HG02798 (cell line): ENCODE results near the gene RHOBTB1.
"Not testable (repeated sequence)": the region's sequence is repeated elsewhere in the genome, so short reads cannot be mapped to it uniquely, and the experiment has no call there.

Experiments used
- ATAC-seq: cut with Tn5 transposase; IDR thresholded peaks from one replicate; pipeline ENCODE4 v1.9.1; 2021; ENCODE audit warnings: mild to moderate bottlenecking; ENCODE audit not compliant: unreplicated experiment, poor library complexity

RHOBTB1 gene

DNA sequence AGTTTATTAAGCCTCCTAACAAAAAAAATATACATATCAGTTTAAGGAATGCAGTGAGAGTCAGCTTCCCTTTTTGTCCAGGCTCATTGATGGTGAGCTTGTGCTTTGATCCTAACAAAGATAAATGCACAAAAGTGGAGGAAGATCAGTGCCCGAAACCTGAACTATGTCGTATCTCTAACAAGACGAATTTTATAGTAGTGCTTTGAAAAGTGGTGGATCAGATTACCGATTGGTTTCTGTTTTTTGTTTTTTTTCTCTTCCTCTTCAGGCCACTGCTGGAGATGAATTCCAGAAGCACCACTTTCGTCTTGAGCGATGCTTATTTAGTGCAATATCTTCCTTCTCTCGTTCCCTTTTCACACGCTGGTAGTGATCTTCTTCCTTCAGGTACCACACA, 72.8 kb downstream of the RHOBTB1 start:
- ATAC-seq, result no peak

DNA sequence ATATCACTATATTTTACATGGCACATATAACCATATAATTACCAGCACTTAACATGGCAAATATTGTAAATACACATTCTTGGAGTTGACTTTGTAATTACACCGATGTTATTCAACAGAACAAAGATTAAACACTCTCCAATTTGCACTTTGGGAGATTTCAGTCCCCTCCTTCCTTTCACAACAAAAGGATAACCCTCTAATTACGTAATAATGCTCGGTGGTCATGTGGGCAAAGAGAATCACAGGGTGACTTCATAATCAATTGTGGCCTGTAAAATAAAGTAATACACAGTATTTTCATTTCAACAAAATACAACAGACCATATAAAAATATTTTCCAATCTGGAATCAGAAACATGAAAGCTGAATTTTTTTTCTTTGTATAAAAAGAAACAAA, 73.2 kb downstream of the RHOBTB1 start:
- no peak for ATAC-seq

DNA sequence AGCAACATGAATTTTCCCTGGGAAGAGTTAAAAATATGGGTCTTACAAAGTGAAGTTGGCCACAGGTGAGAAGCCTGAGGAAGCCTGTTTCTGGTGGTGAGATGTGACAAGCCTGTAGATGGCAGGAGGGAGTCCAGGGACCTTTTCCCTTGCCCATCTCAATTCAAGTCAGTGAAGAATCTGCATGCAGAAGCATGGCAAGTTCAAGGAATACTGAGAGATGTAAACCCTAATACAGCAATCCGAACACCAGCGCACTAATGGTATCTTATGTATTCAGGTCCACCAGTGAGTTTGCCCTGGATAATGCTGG, 73.6 kb downstream of the RHOBTB1 start:
- ATAC-seq, result no peak

DNA sequence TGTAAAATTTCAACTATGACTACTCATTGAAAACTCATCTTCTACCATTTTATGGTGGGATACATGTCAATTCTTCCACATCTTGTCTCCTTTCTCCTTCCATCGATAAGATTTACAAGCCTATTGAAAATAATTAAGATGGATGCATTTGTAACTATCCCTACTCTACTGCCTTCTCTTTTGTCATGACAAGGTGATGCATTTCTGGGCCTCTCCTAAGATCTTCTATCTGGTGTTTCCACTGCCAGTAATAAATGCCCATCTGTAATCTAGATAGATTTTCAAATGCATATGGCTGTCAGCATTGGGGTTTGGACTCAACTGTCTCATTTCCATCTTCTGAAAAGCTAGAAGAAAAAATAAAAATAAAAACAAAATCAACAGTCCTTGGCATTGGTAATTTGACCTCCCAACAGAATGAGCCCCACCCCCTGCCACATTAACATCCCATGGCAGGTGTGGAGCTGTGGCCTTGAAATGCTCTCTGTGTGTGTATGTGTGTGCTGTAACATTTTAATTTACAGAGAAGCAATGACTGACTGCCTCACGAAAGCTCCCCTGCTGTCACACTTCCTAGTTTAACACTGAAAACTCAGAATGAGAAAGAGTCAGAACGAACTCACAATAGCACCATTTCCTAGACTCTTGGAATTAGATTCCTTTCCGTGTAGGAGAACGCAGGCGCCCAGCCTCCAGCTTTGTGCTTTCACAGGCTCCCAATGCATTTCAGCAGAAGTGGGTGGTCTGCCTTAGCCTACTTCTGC, 74.2 kb downstream of the RHOBTB1 start:
- ATAC-seq, result no peak

DNA sequence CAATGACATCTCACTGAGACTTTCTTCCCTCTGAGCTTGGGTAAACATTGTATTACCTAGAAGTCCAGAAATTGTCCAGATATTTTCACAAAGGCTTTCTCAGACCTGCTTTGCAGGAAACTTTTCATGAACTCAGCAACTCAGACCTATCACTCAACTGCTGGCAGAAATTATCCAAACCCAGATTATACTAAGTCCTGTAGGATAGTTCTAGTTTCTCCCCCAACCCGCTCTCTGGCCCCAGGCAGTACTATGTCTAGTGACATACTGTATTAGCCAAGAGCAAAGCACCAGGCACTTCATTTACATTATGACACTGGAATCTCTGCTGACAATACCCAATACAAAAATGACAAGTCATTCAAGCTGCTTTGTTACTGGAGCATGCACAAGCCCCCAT, 75.0 kb downstream of the RHOBTB1 start:
- no peak for ATAC-seq

DNA sequence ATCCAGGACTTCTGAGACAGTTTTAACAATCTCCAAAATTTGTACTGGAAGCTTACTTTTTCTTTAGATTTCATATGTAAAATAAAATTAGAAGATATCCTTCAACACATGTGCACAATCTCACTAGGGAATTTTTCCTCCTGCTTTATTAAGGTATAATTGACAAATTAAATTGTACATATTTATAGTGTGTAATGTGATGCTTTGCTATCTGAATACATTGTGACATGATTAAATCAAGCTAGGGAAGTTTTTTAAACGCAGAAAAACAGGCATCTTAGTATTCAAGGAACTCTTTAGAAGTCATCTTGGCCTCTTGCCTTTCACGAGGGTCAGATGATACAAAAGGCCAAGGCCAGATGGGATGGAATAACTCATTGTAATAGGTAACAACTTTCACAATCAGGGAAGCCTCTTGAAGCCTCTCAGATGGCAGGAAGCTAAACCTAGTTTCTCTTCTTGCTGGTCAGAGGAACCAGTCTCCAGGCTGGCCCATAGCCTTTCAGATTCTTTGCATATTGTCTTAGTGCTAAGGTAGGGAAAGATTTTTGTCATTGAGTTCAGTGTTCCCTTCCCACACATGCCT, 78.7 kb downstream of the RHOBTB1 start:
- no peak for ATAC-seq

DNA sequence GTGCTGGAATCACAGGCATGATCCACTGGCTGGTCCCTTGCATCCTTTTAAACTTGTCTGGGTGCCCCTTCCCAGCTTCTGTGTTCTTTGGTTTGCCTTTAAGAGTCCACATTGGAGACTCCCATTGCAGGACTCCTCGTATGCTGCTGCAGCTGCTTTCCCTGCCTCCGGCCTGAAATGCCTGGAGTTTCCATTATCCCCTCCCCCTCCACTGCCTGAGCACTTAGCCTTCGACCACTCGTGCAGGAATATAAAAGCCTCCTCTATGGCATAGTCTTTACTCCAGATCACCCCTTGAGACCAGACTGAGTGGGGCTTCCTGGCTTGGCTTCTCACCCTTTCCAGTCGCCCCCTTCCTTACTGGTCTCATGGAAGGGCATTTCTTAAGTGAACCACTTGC, 80.2 kb downstream of the RHOBTB1 start:
- ATAC-seq, result no peak

DNA sequence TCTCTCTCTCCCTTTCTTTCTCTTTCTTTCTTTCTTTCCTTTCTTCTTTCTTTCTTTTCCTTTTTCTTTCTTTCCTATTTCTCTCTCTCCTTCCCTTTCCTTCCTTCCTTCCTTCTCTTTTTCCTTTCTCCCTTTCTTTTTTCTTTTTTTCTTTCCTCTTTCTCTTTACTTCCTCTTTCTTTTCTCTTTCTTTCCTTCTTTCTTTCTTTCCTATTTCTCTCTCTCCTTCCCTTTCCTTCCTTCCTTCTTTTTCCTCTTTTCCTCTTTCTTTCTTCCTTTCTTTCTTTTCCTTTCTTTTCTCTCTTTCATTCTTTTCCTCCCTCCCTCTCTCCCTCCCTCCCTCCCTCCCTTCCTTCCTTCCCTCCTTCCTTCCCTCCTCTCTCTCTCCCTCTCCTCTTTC, 81.5 kb downstream of the RHOBTB1 start:
- no peak for ATAC-seq

DNA sequence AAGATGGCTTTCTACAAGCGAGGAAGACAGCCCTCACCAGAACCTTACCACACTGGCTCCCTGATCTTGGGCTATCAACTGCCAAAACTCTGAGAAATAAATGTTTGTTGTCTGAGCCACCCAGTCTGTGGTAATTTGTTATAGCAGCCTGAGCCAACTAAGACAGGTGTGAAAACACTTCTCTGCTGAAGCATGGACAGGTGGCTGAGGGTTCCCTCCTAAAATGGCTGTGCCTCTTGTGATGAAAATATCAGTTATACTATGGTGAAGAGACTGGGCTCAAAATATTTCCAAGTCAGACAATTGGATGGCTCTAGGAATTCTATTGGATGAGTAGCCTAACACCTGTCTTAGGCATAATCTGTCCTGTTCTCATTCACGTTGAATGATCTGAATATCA, 87.6 kb downstream of the RHOBTB1 start:
- ATAC-seq, result no peak

DNA sequence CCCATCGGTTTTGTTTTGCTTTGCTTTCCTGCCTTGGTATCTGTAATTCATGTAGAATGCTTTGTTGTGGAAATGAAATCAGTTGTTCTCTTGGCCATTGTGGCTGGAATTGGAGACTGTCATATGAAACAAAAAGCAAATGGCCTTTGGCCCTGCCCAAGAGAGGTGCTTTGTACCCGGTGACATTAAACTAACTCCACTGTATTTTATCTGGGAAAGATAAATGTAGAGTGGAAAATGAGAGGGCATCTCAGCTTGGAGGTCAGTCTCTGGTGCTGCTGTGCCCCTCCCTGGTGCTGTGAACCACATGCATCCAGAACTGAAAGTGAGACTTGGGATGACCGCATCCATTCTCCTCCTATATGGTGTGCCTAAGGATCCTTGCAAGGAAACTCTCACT, 90.3 kb downstream of the RHOBTB1 start:
- no peak for ATAC-seq

DNA sequence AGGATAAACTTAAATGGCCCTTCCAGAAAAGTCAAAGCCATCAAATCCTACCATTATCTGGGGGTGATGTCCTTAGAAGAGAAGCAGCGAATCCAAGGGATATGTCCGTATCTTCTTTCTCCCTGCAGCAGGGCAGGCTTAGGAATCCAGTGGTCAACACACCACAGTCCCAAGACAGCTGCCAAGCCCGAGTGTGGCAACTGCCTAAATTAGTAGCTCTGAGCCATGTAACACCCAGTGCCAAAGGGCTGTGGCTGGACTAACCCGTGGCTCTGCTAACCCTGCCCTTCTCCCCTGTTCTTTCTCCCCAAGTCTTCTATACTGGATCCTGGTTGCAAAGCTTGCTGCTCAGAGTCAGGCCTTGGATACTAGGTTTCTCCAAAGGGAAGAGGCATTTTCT, 90.9 kb downstream of the RHOBTB1 start:
- no peak for ATAC-seq

DNA sequence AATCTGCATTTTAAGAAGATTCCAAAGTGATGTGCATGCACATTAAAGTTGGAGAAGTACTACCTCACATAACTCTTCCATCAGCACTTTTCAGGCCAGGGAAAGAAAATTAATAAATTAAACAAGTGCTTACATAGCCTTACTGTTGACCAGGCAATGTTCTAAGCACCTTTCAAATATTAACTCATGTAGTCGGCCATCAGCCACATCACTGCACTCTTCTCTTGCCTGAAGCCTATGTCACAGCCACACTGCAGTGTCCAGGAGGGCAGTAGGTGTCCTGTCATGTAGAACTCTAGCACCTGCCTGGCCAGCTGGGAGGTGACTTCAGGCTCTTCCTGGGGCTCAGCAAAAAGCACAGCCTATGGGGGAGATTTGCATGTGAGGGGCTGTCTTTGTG, 94.2 kb downstream of the RHOBTB1 start:
- no peak for ATAC-seq

DNA sequence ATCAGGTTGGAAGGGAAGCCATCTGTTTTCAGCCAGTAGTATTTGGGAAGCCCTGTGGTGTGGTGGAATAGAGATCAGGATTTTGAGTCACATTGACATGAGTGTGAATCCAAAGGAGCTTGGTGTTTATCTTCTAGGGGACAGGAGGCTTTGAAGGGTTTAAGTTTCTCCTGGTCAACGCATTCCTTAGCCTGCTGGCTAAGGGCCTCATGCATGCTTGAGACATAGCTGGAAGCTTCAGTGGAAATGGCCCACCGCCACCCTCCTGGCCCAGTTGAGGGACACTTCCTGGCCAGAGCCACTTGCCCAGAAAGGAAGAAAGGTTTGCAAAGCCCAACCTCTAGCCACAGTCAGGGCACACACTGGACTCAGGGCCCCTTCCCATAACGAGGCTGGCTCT, 94.8 kb downstream of the RHOBTB1 start:
- no peak for ATAC-seq

DNA sequence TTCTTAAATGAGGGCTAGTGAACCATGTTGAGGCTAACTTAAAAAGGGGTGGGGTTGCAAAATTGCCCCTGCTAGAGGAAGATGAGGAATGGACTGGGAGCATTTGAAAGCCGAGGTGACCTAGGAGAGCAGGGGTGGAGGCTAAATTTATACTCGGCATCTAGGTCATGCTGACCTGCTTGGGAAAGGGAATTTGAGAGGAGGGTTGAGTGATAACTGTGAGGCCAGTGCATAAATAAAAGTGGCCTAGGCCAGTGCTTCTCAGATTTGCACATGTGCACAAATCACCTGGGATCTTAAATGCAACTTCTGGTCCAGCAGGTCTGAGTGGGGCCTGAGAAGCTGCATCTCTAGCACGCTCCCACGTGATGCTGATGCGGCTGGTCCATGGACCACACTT, 95.3 kb downstream of the RHOBTB1 start:
- no peak for ATAC-seq

DNA sequence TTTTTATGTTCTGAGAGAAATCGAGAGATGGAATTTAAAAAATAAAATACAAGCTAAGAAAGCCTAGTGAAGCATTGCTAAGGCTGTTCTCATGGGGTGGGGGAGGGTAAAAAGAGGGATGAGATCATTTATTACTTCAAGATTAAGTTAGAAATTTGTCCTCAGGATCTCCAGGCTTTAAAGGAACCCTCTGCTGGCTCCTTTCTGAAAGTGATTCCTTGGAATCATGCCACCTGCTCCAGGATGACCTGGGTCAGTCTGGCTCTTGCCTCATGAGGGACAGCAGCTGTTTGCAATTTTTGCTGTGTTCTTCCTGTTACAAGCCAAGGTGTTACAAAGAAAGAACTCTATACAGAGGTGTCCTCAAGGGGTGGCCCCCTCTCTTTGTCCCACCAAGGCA, 95.9 kb downstream of the RHOBTB1 start:
- ATAC-seq, result no peak

DNA sequence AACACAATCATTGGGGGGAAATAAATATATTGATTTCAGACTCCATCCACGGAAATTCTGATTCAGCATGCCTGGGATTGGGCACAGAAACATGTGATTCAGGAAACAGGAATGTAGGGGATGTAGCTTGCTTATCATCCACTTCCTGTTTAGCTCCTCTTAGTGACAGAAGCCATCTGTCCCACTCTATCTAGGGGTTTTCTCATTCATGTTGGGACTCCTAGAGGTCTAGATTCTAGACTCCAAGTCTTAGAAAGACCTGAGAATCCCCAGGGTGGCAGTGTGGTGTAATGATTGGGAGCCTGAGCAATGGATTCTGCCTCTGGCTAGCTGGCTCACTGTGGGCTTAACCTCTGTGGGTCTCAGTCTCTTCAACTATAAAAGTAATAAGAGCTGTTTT, 97.8 kb downstream of the RHOBTB1 start:
- ATAC-seq, result no peak

DNA sequence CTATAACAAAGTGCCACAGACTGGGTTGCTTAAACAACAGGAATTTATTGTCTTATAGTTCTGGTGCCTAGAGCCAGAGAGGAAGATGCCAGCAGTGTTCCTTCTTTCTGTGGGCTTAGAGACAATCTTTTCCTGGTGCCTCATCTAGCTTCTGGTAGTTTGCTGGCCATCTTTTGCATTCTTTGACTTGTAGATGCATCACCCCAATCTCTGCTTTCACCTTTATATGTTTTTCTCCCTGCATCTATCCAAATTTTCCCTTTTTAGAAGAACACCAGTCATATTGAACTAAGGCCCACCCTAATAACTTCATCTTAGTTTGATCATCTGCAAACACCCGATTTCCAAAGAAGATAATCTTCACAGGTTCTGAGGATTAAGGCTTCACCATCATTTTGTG, 98.9 kb downstream of the RHOBTB1 start:
- ATAC-seq, result no peak

DNA sequence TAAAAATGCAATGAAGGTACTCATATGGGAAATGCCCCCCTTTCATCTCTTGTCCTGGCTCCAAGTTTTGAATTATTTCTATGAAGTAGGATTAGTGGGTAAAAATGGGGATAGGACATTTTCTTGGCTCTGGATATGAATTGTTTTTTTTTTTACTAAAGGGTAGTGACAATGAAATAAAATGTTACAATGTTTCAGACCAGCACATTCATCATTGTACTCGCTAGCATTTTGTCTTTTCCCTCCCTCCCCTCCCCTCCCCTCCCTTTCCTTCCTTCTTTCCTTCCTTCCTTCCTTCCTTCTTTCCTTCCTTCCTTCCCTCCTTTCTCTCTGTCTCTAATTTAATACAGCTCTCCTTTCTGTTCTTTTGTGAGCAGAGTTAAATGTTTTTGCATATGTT, 101.3 kb downstream of the RHOBTB1 start:
- no peak for ATAC-seq

DNA sequence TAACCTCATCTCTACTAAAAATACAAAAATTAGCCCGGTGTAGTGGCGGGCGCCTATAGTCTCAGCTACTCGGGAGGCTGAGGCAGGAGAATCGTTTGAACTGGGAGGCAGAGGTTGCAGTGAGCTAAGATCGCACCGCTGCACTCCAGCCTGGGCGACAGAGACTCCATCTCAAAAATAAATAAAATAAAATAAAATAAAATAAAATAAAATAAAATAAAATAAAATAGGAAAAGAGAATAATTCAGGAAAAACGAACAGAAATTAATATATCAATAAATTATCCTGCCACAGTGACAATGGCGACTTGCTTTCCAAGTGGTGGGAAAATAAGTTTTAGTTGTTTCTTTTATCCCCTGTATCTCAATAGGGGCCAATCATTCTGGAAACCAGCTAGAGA, 102.8 kb downstream of the RHOBTB1 start:
- not testable (repeated sequence) for ATAC-seq

DNA sequence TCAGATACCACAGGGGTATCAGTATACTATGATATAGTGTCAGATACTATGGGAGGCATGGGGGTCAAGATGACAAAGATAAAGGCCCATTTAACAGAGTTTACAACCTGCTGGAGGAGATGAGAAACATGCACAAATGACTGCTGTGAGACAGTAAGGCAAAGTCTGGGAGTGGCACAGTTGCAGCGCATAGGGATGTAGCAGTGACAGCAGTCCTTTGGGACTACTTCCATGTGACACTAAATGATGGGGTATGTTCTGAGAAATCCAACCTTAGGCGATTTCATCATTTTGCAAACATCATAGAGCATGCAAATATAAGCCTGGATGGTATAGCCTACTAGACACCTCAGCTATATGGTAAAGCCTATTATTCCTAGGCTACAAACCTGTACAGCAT, 108.9 kb downstream of the RHOBTB1 start:
- ATAC-seq, result no peak

DNA sequence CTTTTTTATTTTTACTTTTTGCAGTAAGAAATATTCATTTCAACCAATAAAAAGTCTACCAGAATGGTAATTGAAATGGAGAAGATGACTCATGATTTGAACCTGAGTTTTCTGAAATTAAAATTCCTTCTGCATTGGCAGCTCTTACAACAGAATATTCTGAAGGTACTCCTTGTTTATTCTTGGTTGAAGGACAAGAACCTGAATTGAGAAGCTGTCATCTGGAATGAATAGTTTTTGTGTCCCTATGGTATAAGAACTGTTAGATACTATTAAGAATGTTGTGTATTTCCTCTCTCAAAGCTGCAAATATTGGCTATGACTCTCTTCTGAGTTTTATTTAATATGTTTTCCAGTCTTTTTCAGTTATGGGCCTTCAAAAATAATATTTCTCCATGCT, 109.6 kb downstream of the RHOBTB1 start:
- ATAC-seq, result no peak

DNA sequence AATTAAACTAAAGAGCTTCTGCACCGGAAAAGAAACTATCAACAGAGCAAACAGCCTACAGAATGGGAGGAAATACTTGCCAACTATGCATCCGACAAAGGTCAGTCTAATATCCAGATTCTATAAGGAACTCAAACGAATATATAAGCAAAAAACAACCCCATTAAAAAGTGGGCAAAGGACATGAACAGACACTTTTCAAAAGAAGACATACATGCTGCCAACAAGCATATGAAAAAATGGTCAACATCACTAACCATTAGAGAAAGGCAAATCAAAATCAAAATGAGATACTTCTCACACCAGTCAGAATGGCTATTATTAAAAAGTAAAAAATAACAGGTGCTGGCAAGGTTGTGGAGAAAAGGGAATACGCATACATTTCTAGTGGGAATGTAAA, 111.8 kb downstream of the RHOBTB1 start:
- ATAC-seq, result not testable (repeated sequence)

DNA sequence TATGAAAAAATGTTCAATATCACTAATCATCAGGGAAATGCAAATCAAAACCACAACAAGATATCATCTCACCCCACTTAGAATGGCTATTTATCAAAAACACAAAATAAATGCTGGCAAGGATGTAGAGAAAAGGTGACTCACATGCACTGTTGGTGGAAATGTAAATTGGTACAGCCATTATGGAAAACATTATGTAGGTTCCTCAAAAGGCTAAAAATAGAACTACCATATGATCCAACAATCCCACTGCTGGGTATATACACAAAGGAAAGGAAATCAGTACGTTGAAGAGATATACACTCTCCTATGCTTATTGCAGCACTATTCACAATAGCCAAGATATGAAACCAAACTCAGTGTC, 115.5 kb downstream of the RHOBTB1 start:
- ATAC-seq, result no peak
